ENCODE measurements around the gene CARD11.

DNA sequence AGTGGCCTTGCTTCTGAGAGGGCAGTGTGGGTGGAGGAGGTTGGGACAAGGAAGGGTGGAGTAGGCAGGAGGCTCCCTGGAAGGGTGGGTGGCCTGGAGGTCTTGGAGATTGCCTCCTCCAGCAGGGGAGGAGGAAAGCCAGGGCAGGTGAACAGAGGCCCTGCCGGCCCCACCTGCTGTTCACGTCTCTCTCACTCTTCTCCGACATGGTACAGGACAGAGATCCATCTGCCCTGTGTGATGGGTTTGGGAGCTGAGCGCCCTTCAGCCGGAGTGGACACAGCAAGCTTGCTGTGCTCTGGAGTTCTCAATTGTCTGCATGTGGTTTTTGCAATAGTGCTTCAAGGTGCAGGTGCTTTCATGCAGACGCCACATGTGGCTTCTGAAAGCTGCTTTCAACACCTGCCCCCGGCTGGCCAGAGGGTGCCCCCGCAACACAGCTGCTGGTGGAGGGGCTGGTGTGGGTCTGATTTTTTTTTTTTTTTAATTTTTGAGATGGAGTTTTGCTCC is 116.7 kb downstream of the CARD11 start:
- TF ChIP-seq, protein P1, sequence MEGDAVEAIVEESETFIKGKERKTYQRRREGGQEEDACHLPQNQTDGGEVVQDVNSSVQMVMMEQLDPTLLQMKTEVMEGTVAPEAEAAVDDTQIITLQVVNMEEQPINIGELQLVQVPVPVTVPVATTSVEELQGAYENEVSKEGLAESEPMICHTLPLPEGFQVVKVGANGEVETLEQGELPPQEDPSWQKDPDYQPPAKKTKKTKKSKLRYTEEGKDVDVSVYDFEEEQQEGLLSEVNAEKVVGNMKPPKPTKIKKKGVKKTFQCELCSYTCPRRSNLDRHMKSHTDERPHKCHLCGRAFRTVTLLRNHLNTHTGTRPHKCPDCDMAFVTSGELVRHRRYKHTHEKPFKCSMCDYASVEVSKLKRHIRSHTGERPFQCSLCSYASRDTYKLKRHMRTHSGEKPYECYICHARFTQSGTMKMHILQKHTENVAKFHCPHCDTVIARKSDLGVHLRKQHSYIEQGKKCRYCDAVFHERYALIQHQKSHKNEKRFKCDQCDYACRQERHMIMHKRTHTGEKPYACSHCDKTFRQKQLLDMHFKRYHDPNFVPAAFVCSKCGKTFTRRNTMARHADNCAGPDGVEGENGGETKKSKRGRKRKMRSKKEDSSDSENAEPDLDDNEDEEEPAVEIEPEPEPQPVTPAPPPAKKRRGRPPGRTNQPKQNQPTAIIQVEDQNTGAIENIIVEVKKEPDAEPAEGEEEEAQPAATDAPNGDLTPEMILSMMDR (IDR thresholded peaks at IDR 0.05): no peak
- TF ChIP-seq POLR2A (IDR thresholded peaks at IDR 0.05): no peak
